Measurements from ENCODE around the gene BCAR1.
"Not testable (repeated sequence)": the region's sequence is repeated elsewhere in the genome, so short reads cannot be mapped to it uniquely, and the experiment has no call there.

The BCAR1 gene

GRCh38 chr16:75240633-75241032 is 10.8 kb downstream of the BCAR1 start:
- H3K9ac ChIP-seq (ENCODE audit: low read length in 5 of 5); H3K4me3 ChIP-seq (ENCODE audit: low read depth in 1 of 5, low read length in 5 of 5); H3K27me3 ChIP-seq (ENCODE audit: control insufficient read depth in 5 of 5, insufficient read depth in 4 of 5, low read length in 5 of 5); H3K9me3 ChIP-seq (ENCODE audit: control insufficient read depth in 5 of 5, low read length in 5 of 5); H3K27ac ChIP-seq (ENCODE audit: low read depth, low read length): not testable (repeated sequence)
- H3K36me3 ChIP-seq (ENCODE audit: control insufficient read depth in 5 of 5, insufficient read depth in 5 of 5, low read length in 5 of 5) = peaks cover 0 to 57% (median 40%) of the 10 kb centered on the region in 5 donors
- peaks cover 18 to 66% (median 61%) of the 10 kb centered on the region in 5 donors for H3K4me1 ChIP-seq (ENCODE audit: control insufficient read depth in 5 of 5, insufficient read depth in 5 of 5, low read length in 5 of 5)

GRCh38 chr16:75239542-75240122 is 11.8 kb downstream of the BCAR1 start:
- peak overlapping the region; percentile 84 for H3K27ac ChIP-seq (ENCODE audit: low read depth, low read length)

DNA sequence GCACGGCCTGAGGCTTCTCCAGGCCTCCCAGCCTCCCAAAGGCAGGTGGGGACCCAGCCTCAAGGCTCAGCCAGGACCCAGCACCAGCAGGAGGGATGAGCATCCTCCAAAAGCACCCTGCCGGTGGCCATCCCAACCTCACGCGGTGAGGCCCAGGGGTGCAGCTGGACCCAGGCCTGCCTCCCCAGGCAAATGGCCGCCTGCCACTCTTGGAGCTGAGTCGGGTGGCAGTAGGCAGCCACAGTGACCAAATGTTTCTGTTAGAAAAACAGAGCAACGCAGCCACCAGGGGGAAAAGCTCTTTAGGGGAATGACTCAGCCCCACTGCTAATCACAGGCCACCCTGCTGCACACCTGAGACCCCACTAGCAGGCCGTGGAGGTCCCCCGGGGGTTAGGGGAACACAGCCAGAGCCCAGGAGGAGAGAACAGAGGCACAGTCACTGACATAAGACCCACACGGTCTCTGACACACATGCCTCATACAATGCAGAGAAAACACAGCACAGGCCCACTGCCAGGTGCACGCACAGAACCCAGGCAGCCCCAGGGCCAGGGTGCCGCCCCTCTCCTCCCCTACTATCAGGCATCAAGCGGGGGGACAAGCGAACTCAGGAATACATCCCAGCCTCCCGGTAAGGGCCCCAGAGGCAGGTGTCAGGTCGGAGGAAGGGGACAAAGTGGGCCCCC is 12.4 kb downstream of the BCAR1 start:
- H3K36me3 ChIP-seq (ENCODE audit: control insufficient read depth in 5 of 5, insufficient read depth in 5 of 5, low read length in 5 of 5) = peaks cover 0 to 73% (median 55%) of the 10 kb centered on the region in 5 donors
- peak overlapping the region in 2 of 5 donors; percentile 10 to 38 for H3K4me3 ChIP-seq (ENCODE audit: low read depth in 1 of 5, low read length in 5 of 5)

More at GRCh38 chr16:75239542-75240122, 11.8 kb downstream of the BCAR1 start:
- H3K36me3 ChIP-seq (ENCODE audit: control insufficient read depth in 5 of 5, insufficient read depth in 5 of 5, low read length in 5 of 5) = peaks cover 0 to 67% (median 50%) of the 10 kb centered on the region in 5 donors
- peak overlapping the region in 2 of 5 donors; percentile 11 to 23 for H3K9ac ChIP-seq (ENCODE audit: low read length in 5 of 5)
- H3K9me3 ChIP-seq (ENCODE audit: control insufficient read depth in 5 of 5, low read length in 5 of 5) = no peaks in the 10 kb centered on the region
- H3K27me3 ChIP-seq (ENCODE audit: control insufficient read depth in 5 of 5, insufficient read depth in 4 of 5, low read length in 5 of 5) = peaks cover 0 to 3% (median 0%) of the 10 kb centered on the region in 5 donors
- no peak overlapping the region for H3K4me3 ChIP-seq (ENCODE audit: low read depth in 1 of 5, low read length in 5 of 5)
- peaks cover 14 to 58% (median 51%) of the 10 kb centered on the region in 5 donors for H3K4me1 ChIP-seq (ENCODE audit: control insufficient read depth in 5 of 5, insufficient read depth in 5 of 5, low read length in 5 of 5)

DNA sequence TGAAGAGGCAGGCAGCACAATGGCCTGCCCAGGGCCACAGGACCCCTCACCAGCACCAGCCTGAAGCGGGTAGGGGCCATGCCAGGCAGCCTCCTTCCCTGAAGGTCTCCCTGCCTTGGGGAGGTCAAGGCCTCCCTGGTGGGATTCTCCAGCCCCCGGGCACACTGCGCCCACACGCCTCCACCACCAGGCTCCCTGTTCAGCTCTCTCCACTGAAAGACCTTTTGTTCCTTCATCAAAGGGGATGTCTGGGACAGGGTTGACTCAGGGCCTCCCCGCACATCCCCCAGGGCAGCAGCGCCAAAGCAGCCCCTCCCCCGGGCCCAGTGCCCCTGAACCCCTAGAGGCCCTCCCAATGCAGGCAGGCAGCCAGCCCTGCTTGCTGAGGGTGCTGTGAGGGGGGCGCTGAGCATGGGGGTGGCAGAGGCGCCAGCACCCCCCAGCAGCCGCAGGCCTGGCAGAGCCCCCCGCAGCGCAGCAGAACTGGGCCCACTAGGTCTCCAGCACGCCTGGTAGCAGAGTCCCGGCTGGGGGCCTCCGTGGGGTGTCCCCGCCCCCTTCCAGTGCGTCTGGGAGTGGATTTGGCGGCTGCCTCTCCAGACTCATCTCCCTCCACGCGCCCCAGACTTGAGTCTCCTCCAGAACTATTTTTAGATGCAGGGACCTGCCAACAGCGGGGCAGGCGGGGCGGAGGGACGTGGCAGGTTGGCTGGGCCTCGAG is 13.1 kb downstream of the BCAR1 start:
- H3K9ac ChIP-seq (ENCODE audit: low read length in 5 of 5) = peak overlapping the region in 2 of 5 donors; percentile 11 to 18
- peak overlapping the region in 1 of 5 donors; percentile 38 for H3K4me3 ChIP-seq (ENCODE audit: low read depth in 1 of 5, low read length in 5 of 5)
- H3K9me3 ChIP-seq (ENCODE audit: control insufficient read depth in 5 of 5, low read length in 5 of 5) = no peaks in the 10 kb centered on the region
- peaks cover 7 to 56% (median 51%) of the 10 kb centered on the region in 5 donors for H3K4me1 ChIP-seq (ENCODE audit: control insufficient read depth in 5 of 5, insufficient read depth in 5 of 5, low read length in 5 of 5)
- H3K36me3 ChIP-seq (ENCODE audit: control insufficient read depth in 5 of 5, insufficient read depth in 5 of 5, low read length in 5 of 5) = peaks cover 0 to 73% (median 57%) of the 10 kb centered on the region in 5 donors
- H3K27ac ChIP-seq (ENCODE audit: low read depth, low read length) = peak overlapping the region; percentile 84
- H3K27me3 ChIP-seq (ENCODE audit: control insufficient read depth in 5 of 5, insufficient read depth in 4 of 5, low read length in 5 of 5) = peaks cover 0 to 6% (median 0%) of the 10 kb centered on the region in 5 donors

More for the DNA sequence above, 12.4 kb downstream of the BCAR1 start:
- Histone ChIP-seq H3K9me3 (ENCODE audit: control insufficient read depth in 5 of 5, low read length in 5 of 5) (no peaks in the 10 kb centered on the region), H3K27ac (ENCODE audit: low read depth, low read length) (peak overlapping the region; percentile 84), H3K4me1 (ENCODE audit: control insufficient read depth in 5 of 5, insufficient read depth in 5 of 5, low read length in 5 of 5) (peaks cover 8 to 58% (median 51%) of the 10 kb centered on the region in 5 donors), H3K27me3 (ENCODE audit: control insufficient read depth in 5 of 5, insufficient read depth in 4 of 5, low read length in 5 of 5) (peaks cover 0 to 6% (median 0%) of the 10 kb centered on the region in 5 donors), H3K9ac (ENCODE audit: low read length in 5 of 5) (peak overlapping the region in 1 of 5 donors; percentile 11)

GRCh38 chr16:75237398-75238131 is 13.9 kb downstream of the BCAR1 start:
- peaks cover 0 to 6% (median 0%) of the 10 kb centered on the region in 5 donors for H3K27me3 ChIP-seq (ENCODE audit: control insufficient read depth in 5 of 5, insufficient read depth in 4 of 5, low read length in 5 of 5)
- peak overlapping the region; percentile 84 for H3K27ac ChIP-seq (ENCODE audit: low read depth, low read length)
- peak overlapping the region in 2 of 5 donors; percentile 11 to 18 for H3K9ac ChIP-seq (ENCODE audit: low read length in 5 of 5)
- H3K9me3 ChIP-seq (ENCODE audit: control insufficient read depth in 5 of 5, low read length in 5 of 5) = no peaks in the 10 kb centered on the region
- H3K4me3 ChIP-seq (ENCODE audit: low read depth in 1 of 5, low read length in 5 of 5) = no peak overlapping the region
- peaks cover 0 to 74% (median 58%) of the 10 kb centered on the region in 5 donors for H3K36me3 ChIP-seq (ENCODE audit: control insufficient read depth in 5 of 5, insufficient read depth in 5 of 5, low read length in 5 of 5)
- H3K4me1 ChIP-seq (ENCODE audit: control insufficient read depth in 5 of 5, insufficient read depth in 5 of 5, low read length in 5 of 5) = peaks cover 7 to 53% (median 48%) of the 10 kb centered on the region in 5 donors

GRCh38 chr16:75236736-75237397 is 14.6 kb downstream of the BCAR1 start:
- peaks cover 7 to 53% (median 48%) of the 10 kb centered on the region in 5 donors for H3K4me1 ChIP-seq (ENCODE audit: control insufficient read depth in 5 of 5, insufficient read depth in 5 of 5, low read length in 5 of 5)
- H3K4me3 ChIP-seq (ENCODE audit: low read depth in 1 of 5, low read length in 5 of 5) = no peak overlapping the region
- H3K9me3 ChIP-seq (ENCODE audit: control insufficient read depth in 5 of 5, low read length in 5 of 5) = no peaks in the 10 kb centered on the region
- H3K36me3 ChIP-seq (ENCODE audit: control insufficient read depth in 5 of 5, insufficient read depth in 5 of 5, low read length in 5 of 5) = peaks cover 0 to 70% (median 55%) of the 10 kb centered on the region in 5 donors
- H3K9ac ChIP-seq (ENCODE audit: low read length in 5 of 5) = no peak overlapping the region
- H3K27me3 ChIP-seq (ENCODE audit: control insufficient read depth in 5 of 5, insufficient read depth in 4 of 5, low read length in 5 of 5) = peaks cover 0 to 6% (median 0%) of the 10 kb centered on the region in 5 donors
- no peak overlapping the region for H3K27ac ChIP-seq (ENCODE audit: low read depth, low read length)

DNA sequence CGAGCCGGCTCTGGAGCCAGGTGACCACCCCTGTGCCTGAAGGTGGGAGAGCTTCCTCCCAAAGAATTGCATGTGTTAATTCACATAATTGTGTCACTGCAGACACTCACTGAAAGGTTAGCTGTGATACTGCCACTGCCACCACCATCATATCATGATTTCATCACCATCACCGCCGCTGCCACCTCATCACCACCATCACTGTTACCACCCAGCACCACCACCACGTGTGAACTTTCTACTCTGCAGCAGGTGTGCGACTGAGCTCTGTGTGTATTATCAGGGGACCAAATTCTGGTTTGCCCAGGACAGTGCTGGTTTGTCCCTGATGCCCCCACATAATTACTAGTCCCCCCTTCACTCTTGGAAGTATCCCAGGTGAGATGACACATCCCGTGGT is 15.2 kb downstream of the BCAR1 start:
- Histone ChIP-seq H3K36me3 (ENCODE audit: control insufficient read depth in 5 of 5, insufficient read depth in 5 of 5, low read length in 5 of 5) (peaks cover 3 to 64% (median 52%) of the 10 kb centered on the region in 5 donors), H3K9ac (ENCODE audit: low read length in 5 of 5) (no peak overlapping the region), H3K27ac (ENCODE audit: low read depth, low read length) (no peak overlapping the region)

DNA sequence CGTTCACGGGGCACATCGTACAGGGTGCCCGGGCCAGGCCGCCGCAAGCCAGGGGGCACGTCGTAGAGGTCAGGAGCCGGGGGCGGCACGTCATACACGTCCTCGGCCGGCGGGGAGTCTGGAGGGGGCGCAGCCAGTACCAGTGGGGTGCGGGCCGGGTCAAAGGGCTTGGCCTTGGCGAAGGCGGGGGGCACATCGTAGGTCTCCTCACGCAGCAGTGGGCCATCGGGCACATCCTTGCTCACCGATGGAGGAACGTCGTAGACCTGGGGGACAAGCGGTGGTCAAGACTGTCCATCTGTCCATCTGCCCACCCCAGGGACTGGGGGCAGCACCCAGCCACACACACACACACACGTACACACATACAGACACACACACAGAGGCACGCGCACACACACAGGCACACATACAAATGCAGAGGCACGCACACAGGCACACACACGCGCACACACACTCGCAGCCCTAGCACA is 15.7 kb downstream of the BCAR1 start:
- H3K4me3 ChIP-seq (ENCODE audit: low read depth in 1 of 5, low read length in 5 of 5) = no peak overlapping the region
- peaks cover 3 to 59% (median 47%) of the 10 kb centered on the region in 5 donors for H3K36me3 ChIP-seq (ENCODE audit: control insufficient read depth in 5 of 5, insufficient read depth in 5 of 5, low read length in 5 of 5)
- H3K9ac ChIP-seq (ENCODE audit: low read length in 5 of 5) = no peak overlapping the region
- H3K9me3 ChIP-seq (ENCODE audit: control insufficient read depth in 5 of 5, low read length in 5 of 5) = no peaks in the 10 kb centered on the region
- peaks cover 7 to 49% (median 45%) of the 10 kb centered on the region in 5 donors for H3K4me1 ChIP-seq (ENCODE audit: control insufficient read depth in 5 of 5, insufficient read depth in 5 of 5, low read length in 5 of 5)
- H3K27ac ChIP-seq (ENCODE audit: low read depth, low read length) = no peak overlapping the region
- peaks cover 0 to 6% (median 0%) of the 10 kb centered on the region in 5 donors for H3K27me3 ChIP-seq (ENCODE audit: control insufficient read depth in 5 of 5, insufficient read depth in 4 of 5, low read length in 5 of 5)

More for the DNA sequence above, 15.2 kb downstream of the BCAR1 start:
- H3K4me3 ChIP-seq (ENCODE audit: low read depth in 1 of 5, low read length in 5 of 5) = no peak overlapping the region
- H3K9me3 ChIP-seq (ENCODE audit: control insufficient read depth in 5 of 5, low read length in 5 of 5) = no peaks in the 10 kb centered on the region
- H3K4me1 ChIP-seq (ENCODE audit: control insufficient read depth in 5 of 5, insufficient read depth in 5 of 5, low read length in 5 of 5) = peaks cover 7 to 53% (median 48%) of the 10 kb centered on the region in 5 donors
- H3K27me3 ChIP-seq (ENCODE audit: control insufficient read depth in 5 of 5, insufficient read depth in 4 of 5, low read length in 5 of 5) = peaks cover 0 to 6% (median 0%) of the 10 kb centered on the region in 5 donors
